H9 (cell line): ENCODE data around the gene EPB41. TPM values are rescaled to one million over a fixed set of nuclear protein-coding genes. Genes with fewer than 3 reads are reported as not detected.

ENCODE experiments used
- DNase-seq: peaks from one replicate; pipeline ENCODE4 v3.0.0-alpha.2; 2017
- H2AFZ ChIP-seq: one replicate; pipeline ENCODE4 v1.6.1; 2013; ENCODE audit warnings: mild to moderate bottlenecking, low read length, control low read depth, moderate library complexity
- H2AK5ac ChIP-seq: 2 replicates; pipeline ENCODE4 v1.6.1; 2013; ENCODE audit warnings: low read length, control low read depth, mixed read lengths; ENCODE audit not compliant: insufficient read length
- H2BK120ac ChIP-seq: one replicate; pipeline ENCODE4 v1.6.1; 2013; ENCODE audit warnings: low read depth, mild to moderate bottlenecking, low read length, control low read depth, inconsistent platforms; ENCODE audit not compliant: poor library complexity, severe bottlenecking
- H2BK12ac ChIP-seq: 2 replicates; pipeline ENCODE4 v1.6.1; 2013; ENCODE audit warnings: low read length, control low read depth, mixed read lengths, low read depth; ENCODE audit not compliant: insufficient read length
- H2BK15ac ChIP-seq: 2 replicates; pipeline ENCODE4 v1.6.1; 2013; ENCODE audit warnings: low read depth, low read length, control low read depth
- H2BK20ac ChIP-seq: one replicate; pipeline ENCODE4 v1.6.1; 2013; ENCODE audit warnings: low read depth, mild to moderate bottlenecking, low read length, control low read depth, inconsistent platforms; ENCODE audit not compliant: poor library complexity, severe bottlenecking
- H2BK5ac ChIP-seq: 2 replicates; pipeline ENCODE4 v1.6.1; 2013; ENCODE audit warnings: low read length, control low read depth, mixed read lengths; ENCODE audit not compliant: insufficient read length
- H3K14ac ChIP-seq: 2 replicates; pipeline ENCODE4 v1.6.1; 2013; ENCODE audit warnings: low read length, control low read depth; ENCODE audit not compliant: insufficient read depth
- H3K18ac ChIP-seq: 2 replicates; pipeline ENCODE4 v1.6.1; 2013; ENCODE audit warnings: low read depth, mild to moderate bottlenecking, mixed read lengths, low read length, control low read depth; ENCODE audit not compliant: insufficient read length
- H3K23ac ChIP-seq: 2 replicates; pipeline ENCODE4 v1.6.1; 2013; ENCODE audit warnings: low read length, control low read depth, mixed read lengths, low read depth; ENCODE audit not compliant: insufficient read length
- H3K23me2 ChIP-seq: 2 replicates; pipeline ENCODE4 v1.6.1; 2013; ENCODE audit warnings: low read depth, mild to moderate bottlenecking, mixed read lengths, low read length, control low read depth; ENCODE audit not compliant: insufficient read length, poor library complexity, severe bottlenecking
- H3K27ac ChIP-seq: 2 replicates; pipeline ENCODE4 v1.5.1; 2013; ENCODE audit warnings: low read length, control low read depth, mixed read lengths, low read depth; ENCODE audit not compliant: insufficient read length
- H3K27me3 ChIP-seq: 2 replicates; pipeline ENCODE4 v1.6.1; 2013; ENCODE audit warnings: low read length, control low read depth, inconsistent platforms; ENCODE audit not compliant: insufficient read depth
- H3K4ac ChIP-seq: 2 replicates; pipeline ENCODE4 v1.6.1; 2013; ENCODE audit warnings: low read depth, mild to moderate bottlenecking, control low read depth, inconsistent platforms, low read length, moderate library complexity
- H3K4me1 ChIP-seq: 2 replicates; pipeline ENCODE4 v1.6.1; 2013; ENCODE audit warnings: low read length, control low read depth, inconsistent platforms; ENCODE audit not compliant: insufficient read depth
- H3K4me2 ChIP-seq: 2 replicates; pipeline ENCODE4 v1.6.1; 2013; ENCODE audit warnings: low read length, control low read depth, mixed read lengths; ENCODE audit not compliant: insufficient read length, insufficient read depth
- H3K56ac ChIP-seq: 2 replicates; pipeline ENCODE4 v1.6.1; 2013; ENCODE audit warnings: low read depth, mild to moderate bottlenecking, mixed read lengths, low read length, control low read depth; ENCODE audit not compliant: insufficient read length
- H3K79me1 ChIP-seq: 2 replicates; pipeline ENCODE4 v1.6.1; 2013; ENCODE audit warnings: low read depth, mild to moderate bottlenecking, moderate library complexity, low read length, control low read depth, inconsistent platforms; ENCODE audit not compliant: insufficient read depth, poor library complexity, severe bottlenecking
- H3K79me2 ChIP-seq: 2 replicates; pipeline ENCODE4 v1.6.1; 2013; ENCODE audit warnings: low read length, control low read depth, inconsistent platforms; ENCODE audit not compliant: insufficient read depth
- H3K9ac ChIP-seq: 2 replicates; pipeline ENCODE4 v1.6.1; 2013; ENCODE audit warnings: low read length, control low read depth, mixed read lengths; ENCODE audit not compliant: insufficient read length; ENCODE audit errors: extremely low read depth
- H3K9me3 ChIP-seq: one replicate; pipeline ENCODE4 v1.6.1; 2013; ENCODE audit warnings: low read depth, low read length, inconsistent platforms; ENCODE audit not compliant: control insufficient read depth
- H3T11ph ChIP-seq: one replicate; pipeline ENCODE4 v1.6.1; 2013; ENCODE audit warnings: mild to moderate bottlenecking, low read length, control low read depth, inconsistent platforms
- H4K20me1 ChIP-seq: one replicate; pipeline ENCODE4 v1.6.1; 2013; ENCODE audit not compliant: control insufficient read depth, insufficient read length, insufficient read depth
- H4K5ac ChIP-seq: 2 replicates; pipeline ENCODE4 v1.6.1; 2013; ENCODE audit warnings: low read depth, mild to moderate bottlenecking, mixed read lengths, low read length, control low read depth; ENCODE audit not compliant: insufficient read length
- H4K8ac ChIP-seq: replicated peaks from 2 replicates; pipeline ENCODE4 v1.6.1; 2013; ENCODE audit warnings: low read length, control low read depth, mixed read lengths, low read depth; ENCODE audit not compliant: insufficient read length
- H4K91ac ChIP-seq: 2 replicates; pipeline ENCODE4 v1.6.1; 2013; ENCODE audit warnings: low read depth, mild to moderate bottlenecking, moderate library complexity, mixed read lengths, low read length, control low read depth; ENCODE audit not compliant: insufficient read length
- H3K27ac Mint-ChIP-seq, 3 experiments: 2 replicates in 2 of 3; 3 replicates in 1 of 3; pipeline ENCODE4 v1.8.0; 2020 to 2021; ENCODE audit warnings: mixed read lengths in 3 of 3, mild to moderate bottlenecking in 1 of 3, moderate library complexity in 1 of 3
- H3K27me3 Mint-ChIP-seq: 2 replicates; pipeline ENCODE4 v1.8.0; 2021; ENCODE audit warnings: low read depth, mild to moderate bottlenecking, moderate library complexity, mixed read lengths
- H3K36me3 Mint-ChIP-seq, 3 experiments: 2 replicates in 2 of 3; 3 replicates in 1 of 3; pipeline ENCODE4 v1.8.0; 2020 to 2021; ENCODE audit warnings: low read depth in 3 of 3, mixed read lengths in 3 of 3; ENCODE audit not compliant: insufficient read depth in 1 of 3
- H3K4me1 Mint-ChIP-seq, 2 experiments: 2 replicates each; pipeline ENCODE4 v1.8.0; 2020; ENCODE audit warnings: mixed read lengths in 2 of 2
- H3K4me3 Mint-ChIP-seq, 2 experiments: 2 replicates in 1 of 2; 3 replicates in 1 of 2; pipeline ENCODE4 v1.8.0; 2020 to 2021; ENCODE audit warnings: mild to moderate bottlenecking in 2 of 2, mixed read lengths in 2 of 2, moderate library complexity in 1 of 2
- H3K9me3 Mint-ChIP-seq, 2 experiments: 2 replicates in 1 of 2; 3 replicates in 1 of 2; pipeline ENCODE4 v1.8.0; 2020; ENCODE audit warnings: mild to moderate bottlenecking in 2 of 2, mixed read lengths in 2 of 2, moderate library complexity in 1 of 2
- WGBS: extraction: QIAGEN DNeasy Blood & Tissue Kit; methylation state at CpG from one replicate; pipeline ENCODE4 v1.1.7; 2013; ENCODE audit warnings: missing lambda C conversion rate, low lambda C conversion rate, mixed read lengths; ENCODE audit not compliant: insufficient read length; ENCODE audit errors: extremely low coverage; 5-methylcytosine and 5-hydroxymethylcytosine counted together
- total RNA-seq: library from RNA; stranded (reverse); gene quantifications from 2 replicates; pipeline ENCODE4 v1.2.1, GENCODE V29; 2021
- TF ChIP-seq, protein P1 (sequence below): fragments of 200-600 bp; sonication (generic); conservative IDR thresholded peaks from 3 replicates; pipeline ENCODE4 v1.8.0; 2021; ENCODE audit warnings: antibody characterized with exemption, mild to moderate bottlenecking

EPB41 gene
- total RNA-seq, 1 experiment from 2014 or later, result 75.4 TPM

DNA sequence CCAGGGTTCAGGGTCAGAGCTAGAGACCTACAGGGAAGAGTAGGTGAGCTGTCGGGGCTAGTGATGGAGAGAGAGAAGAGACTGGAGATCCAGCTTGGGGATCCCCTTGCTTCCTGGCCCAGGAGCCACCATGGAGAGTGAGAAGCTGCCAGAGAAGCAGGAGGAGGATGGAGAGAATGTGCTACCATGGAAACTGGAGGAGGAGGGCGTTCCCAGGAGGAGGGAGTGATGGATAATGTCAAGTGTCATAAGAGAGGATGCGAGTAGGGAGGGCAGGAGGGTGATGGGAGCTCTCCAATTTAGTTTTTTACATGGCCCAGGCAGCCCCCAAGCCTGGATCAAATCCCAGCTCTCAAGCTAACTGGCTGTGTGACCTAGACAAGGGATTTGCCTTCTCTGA is 46.5 kb upstream of the EPB41 start:
- Histone ChIP-seq H3K9ac (no peak overlapping the region), H3K79me1 (no peaks in the 10 kb centered on the region), H3K23me2 (no peaks in the 10 kb centered on the region), H3K27ac (no peak overlapping the region), H4K20me1 (no peaks in the 10 kb centered on the region), H2BK12ac (no peak overlapping the region), H3K23ac (no peak overlapping the region), H3T11ph (no peak overlapping the region), H4K5ac (no peak overlapping the region), H2AFZ (no peak overlapping the region), H2BK120ac (no peak overlapping the region), H3K18ac (no peak overlapping the region), H3K4me2 (no peak overlapping the region), H3K27me3 (no peaks in the 10 kb centered on the region), H3K4ac (no peak overlapping the region), H4K8ac (no peak overlapping the region), H4K91ac (no peak overlapping the region), H2BK5ac (no peak overlapping the region), H3K56ac (no peak overlapping the region), H3K79me2 (no peaks in the 10 kb centered on the region), H3K9me3 (no peaks in the 10 kb centered on the region), H2BK15ac (no peak overlapping the region), H3K4me1 (no peaks in the 10 kb centered on the region), H3K14ac (no peak overlapping the region), H2BK20ac (no peak overlapping the region), H2AK5ac (no peak overlapping the region)
- no peaks in the 10 kb centered on the region for H3K9me3 Mint-ChIP-seq
- H3K36me3 Mint-ChIP-seq, result no peaks in the 10 kb centered on the region
- TF ChIP-seq, protein P1, sequence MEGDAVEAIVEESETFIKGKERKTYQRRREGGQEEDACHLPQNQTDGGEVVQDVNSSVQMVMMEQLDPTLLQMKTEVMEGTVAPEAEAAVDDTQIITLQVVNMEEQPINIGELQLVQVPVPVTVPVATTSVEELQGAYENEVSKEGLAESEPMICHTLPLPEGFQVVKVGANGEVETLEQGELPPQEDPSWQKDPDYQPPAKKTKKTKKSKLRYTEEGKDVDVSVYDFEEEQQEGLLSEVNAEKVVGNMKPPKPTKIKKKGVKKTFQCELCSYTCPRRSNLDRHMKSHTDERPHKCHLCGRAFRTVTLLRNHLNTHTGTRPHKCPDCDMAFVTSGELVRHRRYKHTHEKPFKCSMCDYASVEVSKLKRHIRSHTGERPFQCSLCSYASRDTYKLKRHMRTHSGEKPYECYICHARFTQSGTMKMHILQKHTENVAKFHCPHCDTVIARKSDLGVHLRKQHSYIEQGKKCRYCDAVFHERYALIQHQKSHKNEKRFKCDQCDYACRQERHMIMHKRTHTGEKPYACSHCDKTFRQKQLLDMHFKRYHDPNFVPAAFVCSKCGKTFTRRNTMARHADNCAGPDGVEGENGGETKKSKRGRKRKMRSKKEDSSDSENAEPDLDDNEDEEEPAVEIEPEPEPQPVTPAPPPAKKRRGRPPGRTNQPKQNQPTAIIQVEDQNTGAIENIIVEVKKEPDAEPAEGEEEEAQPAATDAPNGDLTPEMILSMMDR, result no peak
- no CpG with 5 or more reads among the region's 3 CpGs for WGBS
- H3K27ac Mint-ChIP-seq, result no peak overlapping the region
- H3K4me1 Mint-ChIP-seq, result peaks cover 6 to 15% of the 10 kb centered on the region in 2 experiments
- no peak overlapping the region for H3K4me3 Mint-ChIP-seq
- DNase-seq, result no peak
- H3K27me3 Mint-ChIP-seq, result no peaks in the 10 kb centered on the region; the same call in 1 of the 2 replicates
